Left ventricle myocardium inferior (tissue), 1 donor: ENCODE measurements around the gene CEACAM3. TPM values are rescaled to one million over a fixed set of nuclear protein-coding genes. Genes with fewer than 3 reads are reported as not detected.

Experiments used
- DNase-seq: peaks from one replicate; pipeline ENCODE4 v3.0.0-alpha.2; 2020
- H3K27ac ChIP-seq: fragments of 200-600 bp; replicated peaks from 2 replicates; pipeline ENCODE4 v1.8.0; 2021
- H3K27me3 ChIP-seq: fragments of 200-600 bp; 2 replicates; pipeline ENCODE4 v1.8.0; 2021; ENCODE audit warnings: low read depth
- H3K36me3 ChIP-seq: fragments of 200-600 bp; 2 replicates; pipeline ENCODE4 v1.8.0; 2021
- H3K4me1 ChIP-seq: fragments of 200-600 bp; 2 replicates; pipeline ENCODE4 v1.8.0; 2021
- H3K4me3 ChIP-seq: fragments of 200-600 bp; 2 replicates; pipeline ENCODE4 v1.8.0; 2021; ENCODE audit warnings: mild to moderate bottlenecking, moderate library complexity
- H3K9me3 ChIP-seq: fragments of 200-600 bp; replicated peaks from 2 replicates; pipeline ENCODE4 v1.8.0; 2021
- intact Hi-C: fragments of 100-400 bp; cut with micrococcal nuclease; formaldehyde crosslinking; loops from one replicate; pipeline ENCODE4 v1.11.0; 2022
- total RNA-seq: library from RNA; stranded (reverse); fragmentation: NEBNext Ultra II Directional; extraction: Animal tissue kit (Norgen Biotek cat#: 25700); gene quantifications from one replicate; pipeline ENCODE4 v1.2.1, GENCODE V29; 2021
- TF ChIP-seq, protein P1 (sequence below): fragments of 200-600 bp; IDR thresholded peaks from 2 replicates; pipeline ENCODE4 v1.8.0; 2021; ENCODE audit warnings: antibody characterized with exemption, mild to moderate bottlenecking, borderline replicate concordance
- donor health status: DM: no; HTN: yes; CAD: no; lungs with severe emphysema.

Gene CEACAM3
- total RNA-seq, 1 donor from 2014 or later, result not detected

DNA sequence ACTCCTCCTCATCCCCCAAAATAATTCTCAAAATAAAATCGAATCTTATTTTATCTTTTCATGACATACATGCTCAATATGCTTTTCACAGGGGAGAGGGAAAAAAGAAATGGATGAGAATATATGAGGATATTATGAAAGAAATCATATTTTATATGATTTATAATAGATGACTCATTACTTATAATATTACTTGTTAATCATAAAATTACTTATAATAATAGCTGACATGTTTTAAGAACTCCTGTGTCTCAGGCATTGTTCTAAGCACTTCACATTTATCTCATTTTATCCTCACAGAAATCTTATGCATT, 3.0 kb upstream of the CEACAM3 start:
- Histone ChIP-seq H3K4me3 (no peak overlapping the region), H3K9me3 (no peaks in the 10 kb centered on the region), H3K36me3 (no peaks in the 10 kb centered on the region), H3K4me1 (no peaks in the 10 kb centered on the region), H3K27ac (no peak overlapping the region), H3K27me3 (peaks cover 95% of the 10 kb centered on the region)
- DNase-seq, result no peak
- intact Hi-C loops, result no loop called here
- TF ChIP-seq, protein P1, sequence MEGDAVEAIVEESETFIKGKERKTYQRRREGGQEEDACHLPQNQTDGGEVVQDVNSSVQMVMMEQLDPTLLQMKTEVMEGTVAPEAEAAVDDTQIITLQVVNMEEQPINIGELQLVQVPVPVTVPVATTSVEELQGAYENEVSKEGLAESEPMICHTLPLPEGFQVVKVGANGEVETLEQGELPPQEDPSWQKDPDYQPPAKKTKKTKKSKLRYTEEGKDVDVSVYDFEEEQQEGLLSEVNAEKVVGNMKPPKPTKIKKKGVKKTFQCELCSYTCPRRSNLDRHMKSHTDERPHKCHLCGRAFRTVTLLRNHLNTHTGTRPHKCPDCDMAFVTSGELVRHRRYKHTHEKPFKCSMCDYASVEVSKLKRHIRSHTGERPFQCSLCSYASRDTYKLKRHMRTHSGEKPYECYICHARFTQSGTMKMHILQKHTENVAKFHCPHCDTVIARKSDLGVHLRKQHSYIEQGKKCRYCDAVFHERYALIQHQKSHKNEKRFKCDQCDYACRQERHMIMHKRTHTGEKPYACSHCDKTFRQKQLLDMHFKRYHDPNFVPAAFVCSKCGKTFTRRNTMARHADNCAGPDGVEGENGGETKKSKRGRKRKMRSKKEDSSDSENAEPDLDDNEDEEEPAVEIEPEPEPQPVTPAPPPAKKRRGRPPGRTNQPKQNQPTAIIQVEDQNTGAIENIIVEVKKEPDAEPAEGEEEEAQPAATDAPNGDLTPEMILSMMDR, result no peak

GRCh38 chr19:41795031-41795461, 1.3 kb upstream of the CEACAM3 start:
- Histone ChIP-seq H3K27ac (no peak overlapping the region), H3K36me3 (no peaks in the 10 kb centered on the region), H3K4me1 (no peaks in the 10 kb centered on the region), H3K27me3 (peaks cover 93% of the 10 kb centered on the region), H3K4me3 (no peak overlapping the region), H3K9me3 (no peaks in the 10 kb centered on the region)
- intact Hi-C loops, result no loop called here
- no peak for DNase-seq
- TF ChIP-seq, protein P1, result peak; percentile 77

GRCh38 chr19:41796901-41797300, 514 bp downstream of the CEACAM3 start:
- Histone ChIP-seq H3K27ac (no peak overlapping the region), H3K36me3 (no peaks in the 10 kb centered on the region), H3K27me3 (peaks cover 92% of the 10 kb centered on the region), H3K4me3 (no peak overlapping the region), H3K9me3 (no peaks in the 10 kb centered on the region), H3K4me1 (no peaks in the 10 kb centered on the region)
- TF ChIP-seq, protein P1, result no peak
- no peak for DNase-seq
- intact Hi-C loops, result no loop called here

DNA sequence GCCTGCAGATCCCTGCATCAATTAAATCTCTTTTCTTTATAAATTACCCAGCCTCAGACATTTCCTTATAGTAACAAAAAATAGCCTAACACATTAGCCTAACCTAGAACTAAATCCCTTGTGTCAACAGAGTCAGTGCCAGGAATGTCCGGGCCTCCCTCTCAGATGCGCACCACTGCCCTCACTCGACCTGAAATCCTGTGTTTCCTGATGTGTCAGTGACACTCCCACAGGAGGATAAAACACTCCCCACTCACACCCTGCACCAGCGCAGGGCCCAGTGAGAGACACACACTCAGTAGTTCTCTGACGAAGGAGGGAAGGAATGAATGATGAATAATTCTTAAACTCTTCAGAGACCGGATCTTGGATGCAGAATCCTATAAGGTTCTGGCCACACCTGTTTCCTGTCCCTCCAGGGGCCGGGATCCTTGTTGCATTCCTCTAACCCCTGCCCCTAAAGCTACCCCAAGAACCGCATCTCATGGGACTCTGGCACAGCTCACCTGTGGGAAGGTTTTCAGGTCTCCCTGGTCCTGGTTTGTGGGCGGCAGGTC, 3.1 kb downstream of the CEACAM3 start:
- TF ChIP-seq, protein P1, result no peak
- Histone ChIP-seq H3K4me1 (no peaks in the 10 kb centered on the region), H3K4me3 (no peak overlapping the region), H3K36me3 (no peaks in the 10 kb centered on the region), H3K9me3 (no peaks in the 10 kb centered on the region), H3K27ac (no peak overlapping the region), H3K27me3 (peaks cover 77% of the 10 kb centered on the region)
- no peak for DNase-seq
- intact Hi-C loops, result no loop called here

- intact Hi-C loops, result no loop called here
- TF ChIP-seq, protein P1, result no peak
- Histone ChIP-seq H3K27ac (no peak overlapping the region), H3K36me3 (no peaks in the 10 kb centered on the region), H3K4me1 (no peaks in the 10 kb centered on the region), H3K4me3 (no peak overlapping the region), H3K9me3 (no peaks in the 10 kb centered on the region), H3K27me3 (peaks cover 75% of the 10 kb centered on the region)
- no peak for DNase-seq
Observed at GRCh38 chr19:41801031-41801430, 4.6 kb downstream of the CEACAM3 start.
